Activated CD8-positive, alpha-beta memory T cell treated with anti-CD3 and anti-CD28 coated beads for 36 hours (primary cell): ENCODE measurements around the gene CLN3. TPM values are rescaled to one million over a fixed set of nuclear protein-coding genes. Genes with fewer than 3 reads are reported as not detected.
"Not testable (repeated sequence)": the region's sequence is repeated elsewhere in the genome, so short reads cannot be mapped to it uniquely, and the experiment has no call there.

ENCODE experiments used
- CTCF ChIA-PET: fragments of 350-600 bp; sonication (Branson Sonifier 250); formaldehyde crosslinking; loops from one replicate; lab custom pipeline; 2021; ENCODE audit warnings: antibody characterized with exemption; lab: Charles Lee
- POLR2A ChIA-PET: fragments of 350-600 bp; sonication (Branson Sonifier 250); formaldehyde crosslinking; loops from one replicate; lab custom pipeline; 2021; ENCODE audit warnings: antibody characterized with exemption; lab: Charles Lee
- total RNA-seq, 2 experiments: library from RNA; stranded (reverse); gene quantifications; one replicate each; pipeline ENCODE4 v1.2.3, GENCODE V29; 2021

CLN3 gene
- total RNA-seq, 2 experiments from 2014 or later: 35.9 to 39.7 TPM

DNA sequence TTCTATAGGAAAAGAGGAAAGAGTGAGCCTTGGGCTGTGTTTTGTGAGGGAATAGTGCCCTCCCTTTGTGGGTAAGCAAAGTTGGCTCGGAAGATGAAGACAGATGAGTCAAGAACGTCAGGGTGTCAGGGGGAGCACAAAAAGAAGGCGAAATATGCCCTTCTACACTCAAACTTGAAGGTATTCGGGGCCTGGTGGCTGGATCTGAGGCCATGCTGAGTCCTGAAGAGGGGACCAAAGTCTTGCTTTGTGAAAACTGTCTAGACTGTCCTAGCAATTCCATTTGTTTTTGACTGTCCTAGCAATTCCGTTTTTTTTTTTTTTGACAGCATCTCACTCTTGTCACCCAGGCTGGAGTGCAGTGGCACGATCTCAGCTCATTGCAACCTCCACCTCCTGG lies 53.0 kb downstream of the CLN3 start:
- POLR2A ChIA-PET: not testable (repeated sequence)

DNA sequence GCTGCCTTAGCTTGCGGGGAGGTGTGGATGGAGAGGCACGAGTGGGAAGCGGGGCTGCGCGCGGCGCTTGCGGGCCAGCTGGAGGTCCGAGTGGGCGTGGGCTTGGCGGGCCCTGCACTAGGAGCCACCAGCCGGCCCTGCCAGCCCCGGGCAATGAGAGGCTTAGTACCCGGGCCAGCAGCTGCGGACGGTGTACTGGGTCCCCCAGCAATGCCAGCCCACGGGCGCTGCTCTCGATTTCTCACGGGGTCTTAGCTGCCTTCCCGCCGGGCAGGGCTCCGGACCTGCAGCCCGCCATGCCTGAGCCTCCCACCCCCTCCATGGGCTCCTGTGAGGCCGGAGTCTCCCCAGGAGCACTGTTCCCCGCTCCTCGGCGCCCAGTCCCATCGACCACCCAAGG lies 56.5 kb downstream of the CLN3 start:
- CTCF ChIA-PET, POLR2A ChIA-PET: not testable (repeated sequence)

More for the DNA sequence above, 53.0 kb downstream of the CLN3 start:
- CTCF ChIA-PET: not testable (repeated sequence)

Other genes starting within 250 kb of the CLN3 start
- 1 to 10 TPM; 2.6 to 2.7 TPM for gene SBK1, start 199.5 kb downstream of the CLN3 start, total RNA-seq
- gene NPIPB6, start 128.6 kb downstream of the CLN3 start, total RNA-seq: 1 to 10 TPM; 1.1 to 2.1 TPM
- gene EIF3CL, start 88.2 kb downstream of the CLN3 start, total RNA-seq: 10 to 100 TPM; 36.6 to 55.3 TPM
- gene NPIPB7, start 19.7 kb downstream of the CLN3 start, total RNA-seq: under 1 TPM in 1 of 2 experiments, not detected in 1; 0.25 TPM
- 1 to 10 TPM; 8.2 to 8.4 TPM for gene APOBR, start 2.6 kb upstream of the CLN3 start, total RNA-seq
- not detected for gene IL27, start 14.8 kb upstream of the CLN3 start, total RNA-seq
- gene NUPR1, start 46.9 kb upstream of the CLN3 start, total RNA-seq: not detected
- 10 to 100 TPM; 29.6 to 33.0 TPM for gene SGF29, start 61.8 kb upstream of the CLN3 start, total RNA-seq
- gene SULT1A2, start 105.0 kb upstream of the CLN3 start, total RNA-seq: under 1 TPM; 0.23 to 0.36 TPM
- 10 to 100 TPM in 1 of 2 experiments, 1 to 10 TPM in 1; 8.7 to 10.0 TPM for gene SULT1A1, start 118.0 kb upstream of the CLN3 start, total RNA-seq
- 1 to 10 TPM in 1 of 2 experiments, under 1 TPM in 1; 0.90 to 1.1 TPM for gene NPIPB8, start 146.0 kb upstream of the CLN3 start, total RNA-seq
- 100 to 1,000 TPM; 793 to 795 TPM for gene EIF3C, start 219.4 kb upstream of the CLN3 start, total RNA-seq